WTC11 (cell line): ENCODE data around the gene MOB2.

Source experiments
- CTCF ChIP-seq: fragments of 200-600 bp; IDR thresholded peaks from 2 replicates; pipeline ENCODE4 v1.8.0; 2022; ENCODE audit warnings: antibody characterized with exemption
- ESRRA ChIP-seq: sonication (generic); formaldehyde crosslinking; IDR thresholded peaks from 2 replicates; pipeline ENCODE4 v1.8.1; 2022; ENCODE audit warnings: mild to moderate bottlenecking, missing genetic modification reagents, borderline replicate concordance
- TP53 ChIP-seq: sonication (generic); formaldehyde crosslinking; IDR thresholded peaks from 2 replicates; pipeline ENCODE4 v1.8.1; 2023; ENCODE audit warnings: mild to moderate bottlenecking, missing genetic modification reagents
- USF1 ChIP-seq: sonication (generic); formaldehyde crosslinking; IDR thresholded peaks from 2 replicates; pipeline ENCODE4 v1.8.0; 2022; ENCODE audit warnings: mild to moderate bottlenecking, missing genetic modification reagents

GRCh38 chr11:1421291-1421690 is 65.3 kb downstream of the MOB2 start:
- no peak for TF ChIP-seq ESRRA (CRISPR knock-in tag)
- TF ChIP-seq USF1 (CRISPR knock-in tag): no peak
- no peak for TF ChIP-seq TP53 (CRISPR knock-in tag)
- TF ChIP-seq CTCF: no peak
